ENCODE measurements around the gene TBC1D30. TPM values are rescaled to one million over a fixed set of nuclear protein-coding genes. Genes with fewer than 3 reads are reported as not detected.

Gene TBC1D30
- total RNA-seq, 1 experiment from 2014 or later = 8.6 TPM

DNA sequence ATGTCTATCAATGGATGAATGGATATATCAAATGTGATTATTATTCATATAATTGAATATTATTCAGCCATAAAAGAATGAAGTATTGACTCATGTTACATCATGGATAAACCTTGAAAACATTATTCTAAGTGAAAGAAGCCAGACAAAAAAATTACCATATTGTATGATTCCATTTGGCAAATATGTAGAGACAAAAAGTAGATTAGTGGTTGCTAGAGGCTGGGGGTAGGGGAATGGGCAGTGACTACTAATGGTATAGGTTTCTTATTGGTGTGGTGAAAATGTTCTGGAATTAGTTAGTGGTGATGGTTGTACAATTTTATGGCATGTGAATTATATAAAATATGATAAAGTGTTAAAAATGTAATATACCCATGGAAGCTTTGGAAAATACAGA, 33.4 kb upstream of the TBC1D30 start:
- TF ChIP-seq, protein P1, sequence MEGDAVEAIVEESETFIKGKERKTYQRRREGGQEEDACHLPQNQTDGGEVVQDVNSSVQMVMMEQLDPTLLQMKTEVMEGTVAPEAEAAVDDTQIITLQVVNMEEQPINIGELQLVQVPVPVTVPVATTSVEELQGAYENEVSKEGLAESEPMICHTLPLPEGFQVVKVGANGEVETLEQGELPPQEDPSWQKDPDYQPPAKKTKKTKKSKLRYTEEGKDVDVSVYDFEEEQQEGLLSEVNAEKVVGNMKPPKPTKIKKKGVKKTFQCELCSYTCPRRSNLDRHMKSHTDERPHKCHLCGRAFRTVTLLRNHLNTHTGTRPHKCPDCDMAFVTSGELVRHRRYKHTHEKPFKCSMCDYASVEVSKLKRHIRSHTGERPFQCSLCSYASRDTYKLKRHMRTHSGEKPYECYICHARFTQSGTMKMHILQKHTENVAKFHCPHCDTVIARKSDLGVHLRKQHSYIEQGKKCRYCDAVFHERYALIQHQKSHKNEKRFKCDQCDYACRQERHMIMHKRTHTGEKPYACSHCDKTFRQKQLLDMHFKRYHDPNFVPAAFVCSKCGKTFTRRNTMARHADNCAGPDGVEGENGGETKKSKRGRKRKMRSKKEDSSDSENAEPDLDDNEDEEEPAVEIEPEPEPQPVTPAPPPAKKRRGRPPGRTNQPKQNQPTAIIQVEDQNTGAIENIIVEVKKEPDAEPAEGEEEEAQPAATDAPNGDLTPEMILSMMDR (conservative IDR thresholded peaks at IDR 0.05) = no peak
- no peak for TF ChIP-seq EZH2 (IDR thresholded peaks at IDR 0.05; ENCODE audit: low read depth)
- ChIA-PET POLR2A (ENCODE audit: unreplicated experiment) (no interaction called here), CTCF (no interaction called here)
- Histone ChIP-seq H3F3A (ENCODE audit: insufficient read depth, low read depth) (peaks cover 25% of the 10 kb centered on the region), H3K27me3 (ENCODE audit: insufficient read depth, low read depth) (no peaks in the 10 kb centered on the region), H3K9me3 (ENCODE audit: insufficient read depth, low read depth) (peaks cover 4% of the 10 kb centered on the region; the same call in 1 of the 2 replicates), H3K4me1 (replicated peaks; ENCODE audit: insufficient read depth) (peaks cover 33% of the 10 kb centered on the region), H3K27ac (no peak overlapping the region), H2AFZ (no peak overlapping the region), H3K79me2 (ENCODE audit: low read depth) (peaks cover 10% of the 10 kb centered on the region; the same call in 1 of the 2 replicates), H3K9me2 (ENCODE audit: insufficient read depth) (no peaks in the 10 kb centered on the region), H3K4me2 (no peak overlapping the region), H3K4me3 (no peak overlapping the region), H4K20me1 (ENCODE audit: insufficient read depth) (no peaks in the 10 kb centered on the region), H3K36me3 (ENCODE audit: low read depth) (no peaks in the 10 kb centered on the region)
- BruUV-seq (replicated peaks) = no TSS peak
- no peak for DNase-seq
- intact Hi-C loops (cut with micrococcal nuclease; ENCODE audit: unreplicated experiment) = loop anchor here (10.0 kb wide), 3 partner anchors 246 to 1084 kb away; partner anchors contain the start of gene MSRB3

- DNase-seq = no peak
- no peak overlapping the region for H3K4me3 ChIP-seq
- intact Hi-C loops (cut with micrococcal nuclease; ENCODE audit: unreplicated experiment) = loop anchor here (10.0 kb wide), 3 partner anchors 247 to 1083 kb away; partner anchors contain the start of gene MSRB3
- no peaks in the 10 kb centered on the region for H3K36me3 ChIP-seq (ENCODE audit: low read depth)
- H3K4me1 ChIP-seq (replicated peaks; ENCODE audit: insufficient read depth) = peaks cover 42% of the 10 kb centered on the region
- peaks cover 34% of the 10 kb centered on the region for H3F3A ChIP-seq (ENCODE audit: insufficient read depth, low read depth)
- H3K9me2 ChIP-seq (ENCODE audit: insufficient read depth) = no peaks in the 10 kb centered on the region
- H3K4me2 ChIP-seq = no peak overlapping the region
- H3K79me2 ChIP-seq (ENCODE audit: low read depth) = peaks cover 10% of the 10 kb centered on the region; the same call in 1 of the 2 replicates
- no peaks in the 10 kb centered on the region for H4K20me1 ChIP-seq (ENCODE audit: insufficient read depth)
- H3K27ac ChIP-seq = no peak overlapping the region
- TF ChIP-seq, protein P1 (conservative IDR thresholded peaks at IDR 0.05) = no peak
- no peak for TF ChIP-seq EZH2 (IDR thresholded peaks at IDR 0.05; ENCODE audit: low read depth)
- H2AFZ ChIP-seq = no peak overlapping the region
- BruUV-seq (replicated peaks) = no TSS peak
- H3K27me3 ChIP-seq (ENCODE audit: insufficient read depth, low read depth) = no peaks in the 10 kb centered on the region
- ChIA-PET CTCF (no interaction called here), POLR2A (ENCODE audit: unreplicated experiment) (no interaction called here)
- H3K9me3 ChIP-seq (ENCODE audit: insufficient read depth, low read depth) = peaks cover 4% of the 10 kb centered on the region; the same call in 1 of the 2 replicates
These were observed 32.3 kb upstream of the TBC1D30 start for GRCh38 chr12:64792128-64792527.

DNA sequence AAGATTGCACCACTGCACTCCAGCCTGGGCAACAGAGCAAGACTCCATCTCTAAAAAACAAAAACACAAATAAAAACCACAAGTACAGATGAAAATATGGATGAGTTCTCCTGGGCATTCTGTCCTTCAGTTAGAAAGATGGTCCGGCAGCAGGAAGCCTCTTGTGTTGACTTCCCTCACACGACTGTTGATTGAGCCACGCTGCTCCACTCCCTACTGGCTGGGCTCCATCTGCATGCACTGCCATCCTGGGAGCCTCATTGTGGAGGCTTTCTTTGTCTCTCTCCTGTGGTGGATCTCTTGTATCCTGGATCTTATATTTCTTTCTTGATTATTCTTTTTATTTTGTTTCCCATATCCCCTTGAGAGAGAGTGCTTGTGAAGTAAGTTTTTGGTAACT, 30.8 kb upstream of the TBC1D30 start:
- no peak for TF ChIP-seq EZH2 (IDR thresholded peaks at IDR 0.05; ENCODE audit: low read depth)
- TF ChIP-seq, protein P1 (conservative IDR thresholded peaks at IDR 0.05) = no peak
- peaks cover 55% of the 10 kb centered on the region for H3K4me1 ChIP-seq (replicated peaks; ENCODE audit: insufficient read depth)
- ChIA-PET CTCF (interaction anchor here (0.6 kb wide), 2 partner anchors 357 to 439 kb away, joined by 4 to 5 read pairs; no protein-coding TSS in a partner anchor), POLR2A (ENCODE audit: unreplicated experiment) (interaction anchor here (0.7 kb wide), 1 partner anchor 291 kb away, joined by 5 read pairs; no protein-coding TSS in a partner anchor)
- H3K9me3 ChIP-seq (ENCODE audit: insufficient read depth, low read depth) = peaks cover 4% of the 10 kb centered on the region; the same call in 1 of the 2 replicates
- no peaks in the 10 kb centered on the region for H3K27me3 ChIP-seq (ENCODE audit: insufficient read depth, low read depth)
- intact Hi-C loops (cut with micrococcal nuclease; ENCODE audit: unreplicated experiment) = loop anchor here (10.0 kb wide), 3 partner anchors 249 to 1081 kb away; partner anchors contain the start of gene MSRB3
- peaks cover 44% of the 10 kb centered on the region for H3F3A ChIP-seq (ENCODE audit: insufficient read depth, low read depth)
- H3K9me2 ChIP-seq (ENCODE audit: insufficient read depth) = no peaks in the 10 kb centered on the region
- H2AFZ ChIP-seq = no peak overlapping the region
- H3K4me2 ChIP-seq = no peak overlapping the region
- no peaks in the 10 kb centered on the region for H3K36me3 ChIP-seq (ENCODE audit: low read depth)
- no peak overlapping the region for H3K27ac ChIP-seq
- peaks cover 18% of the 10 kb centered on the region for H3K79me2 ChIP-seq (ENCODE audit: low read depth)
- no peaks in the 10 kb centered on the region for H4K20me1 ChIP-seq (ENCODE audit: insufficient read depth)
- BruUV-seq (replicated peaks) = no TSS peak
- no peak overlapping the region for H3K4me3 ChIP-seq
- DNase-seq = no peak

Data from PC-9 (cell line).